Measurements from ENCODE around the gene JADE1. TPM values are rescaled to one million over a fixed set of nuclear protein-coding genes. Genes with fewer than 3 reads are reported as not detected.

Gene JADE1
- total and polyA plus RNA-seq, 8 donors: 21.9 to 92.1 (median 35.3) TPM

- TF ChIP-seq, protein P1, sequence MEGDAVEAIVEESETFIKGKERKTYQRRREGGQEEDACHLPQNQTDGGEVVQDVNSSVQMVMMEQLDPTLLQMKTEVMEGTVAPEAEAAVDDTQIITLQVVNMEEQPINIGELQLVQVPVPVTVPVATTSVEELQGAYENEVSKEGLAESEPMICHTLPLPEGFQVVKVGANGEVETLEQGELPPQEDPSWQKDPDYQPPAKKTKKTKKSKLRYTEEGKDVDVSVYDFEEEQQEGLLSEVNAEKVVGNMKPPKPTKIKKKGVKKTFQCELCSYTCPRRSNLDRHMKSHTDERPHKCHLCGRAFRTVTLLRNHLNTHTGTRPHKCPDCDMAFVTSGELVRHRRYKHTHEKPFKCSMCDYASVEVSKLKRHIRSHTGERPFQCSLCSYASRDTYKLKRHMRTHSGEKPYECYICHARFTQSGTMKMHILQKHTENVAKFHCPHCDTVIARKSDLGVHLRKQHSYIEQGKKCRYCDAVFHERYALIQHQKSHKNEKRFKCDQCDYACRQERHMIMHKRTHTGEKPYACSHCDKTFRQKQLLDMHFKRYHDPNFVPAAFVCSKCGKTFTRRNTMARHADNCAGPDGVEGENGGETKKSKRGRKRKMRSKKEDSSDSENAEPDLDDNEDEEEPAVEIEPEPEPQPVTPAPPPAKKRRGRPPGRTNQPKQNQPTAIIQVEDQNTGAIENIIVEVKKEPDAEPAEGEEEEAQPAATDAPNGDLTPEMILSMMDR (IDR thresholded peaks at IDR 0.05): no peak
- H3K4me1 ChIP-seq: peaks cover 36 to 46% (median 39%) of the 10 kb centered on the region in 3 donors
- H3K9me3 ChIP-seq: no peaks in the 10 kb centered on the region
- no peaks in the 10 kb centered on the region for H3K27me3 ChIP-seq
- H3K36me3 ChIP-seq: peaks cover 0 to 14% (median 0%) of the 10 kb centered on the region in 3 donors
- no peak overlapping the region for H3K4me3 ChIP-seq
- intact Hi-C loops (cut with DNase I): no loop called here
- FAIRE-seq: no peak
- peak overlapping the region in 3 of 4 donors; percentile 9 to 37 (median 17) for H3K27ac ChIP-seq
- no peak for DNase-seq
- WGBS, 2 donors: 5 to 6% methylated on average over 5 of the region's 5 CpGs
- ATAC-seq: peak; percentile 13 to 49 (median 44)
Measured at GRCh38 chr4:128830906-128831503, 21.5 kb downstream of the JADE1 start.

DNA sequence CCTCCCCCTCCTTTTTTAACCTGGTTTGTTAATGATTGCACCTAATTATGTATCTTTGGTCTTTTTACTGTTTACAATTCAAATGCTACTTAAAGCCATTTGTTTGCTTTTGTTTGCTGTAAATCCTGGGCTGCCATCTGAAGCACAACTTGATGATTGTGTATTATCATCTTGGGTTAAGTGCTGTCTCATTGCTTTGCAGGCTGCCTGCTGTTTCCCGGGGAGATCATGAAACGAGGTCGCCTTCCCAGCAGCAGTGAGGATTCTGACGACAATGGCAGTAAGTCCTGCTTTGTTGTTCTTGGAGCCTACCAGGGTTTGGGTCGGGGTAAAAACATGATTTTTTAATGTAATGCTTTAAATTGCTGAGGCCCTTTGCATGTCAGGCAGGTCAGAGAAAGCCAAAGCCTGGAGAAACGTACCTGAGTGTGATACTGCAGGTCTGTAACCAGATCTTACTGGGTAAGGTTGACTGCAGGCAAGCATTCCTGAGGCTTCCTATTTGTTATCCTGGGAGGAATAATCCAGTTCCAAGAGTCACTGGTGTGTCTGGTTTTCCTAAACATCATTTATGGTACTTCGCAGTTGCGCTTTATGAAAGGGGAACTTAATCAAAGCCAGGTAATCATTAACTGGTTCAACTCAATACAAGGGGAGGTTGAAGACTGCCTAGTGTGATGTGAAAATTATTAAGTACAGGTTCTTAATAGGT is 22.2 kb downstream of the JADE1 start:
- peaks cover 37 to 51% (median 42%) of the 10 kb centered on the region in 3 donors for H3K4me1 ChIP-seq
- intact Hi-C loops (cut with DNase I): no loop called here
- no peak overlapping the region for H3K4me3 ChIP-seq
- FAIRE-seq: no peak
- TF ChIP-seq, protein P1 (IDR thresholded peaks at IDR 0.05): no peak
- H3K27me3 ChIP-seq: no peaks in the 10 kb centered on the region
- 13 to 17% methylated on average over 8 of the region's 8 CpGs for WGBS, 2 donors
- ATAC-seq: peak in 3 of 4 donors; percentile 33 to 64 (median 48)
- H3K27ac ChIP-seq: peak overlapping the region in 2 of 4 donors; percentile 9 to 37
- H3K9me3 ChIP-seq: no peaks in the 10 kb centered on the region
- no peak for DNase-seq
- H3K36me3 ChIP-seq: peaks cover 0 to 14% (median 0%) of the 10 kb centered on the region in 3 donors

DNA sequence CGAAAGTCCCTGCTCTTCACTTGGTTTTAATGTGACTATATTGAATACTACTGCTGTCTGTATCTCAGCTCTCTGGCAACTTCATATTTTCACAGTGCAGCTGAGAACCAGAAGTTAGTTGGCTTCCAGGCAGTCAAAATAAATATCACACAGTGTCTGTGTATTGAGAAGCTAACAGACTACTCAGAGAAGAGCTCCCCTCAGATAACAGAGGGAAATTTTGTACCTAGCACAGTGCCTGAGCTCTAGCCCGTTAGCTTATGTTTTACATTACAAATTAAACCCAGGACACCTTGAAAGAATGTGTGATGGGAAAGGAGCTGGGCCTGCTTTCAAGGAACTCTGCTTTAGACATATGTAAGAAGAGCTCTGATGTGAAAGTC is 22.7 kb downstream of the JADE1 start:
- no peaks in the 10 kb centered on the region for H3K27me3 ChIP-seq
- ATAC-seq (no peak), DNase-seq (no peak), FAIRE-seq (no peak)
- no peaks in the 10 kb centered on the region for H3K9me3 ChIP-seq
- TF ChIP-seq, protein P1 (IDR thresholded peaks at IDR 0.05): no peak
- H3K4me1 ChIP-seq: peaks cover 37 to 52% (median 48%) of the 10 kb centered on the region in 3 donors
- intact Hi-C loops (cut with DNase I): no loop called here
- H3K27ac ChIP-seq: peak overlapping the region in 2 of 4 donors; percentile 9 to 37
- H3K4me3 ChIP-seq: no peak overlapping the region
- H3K36me3 ChIP-seq: peaks cover 0 to 14% (median 0%) of the 10 kb centered on the region in 3 donors
- WGBS, 2 donors: 21 to 24% methylated on average over 2 of the region's 2 CpGs

- intact Hi-C loops (cut with DNase I): no loop called here
- Histone ChIP-seq H3K36me3 (peaks cover 0 to 14% (median 0%) of the 10 kb centered on the region in 3 donors), H3K9me3 (no peaks in the 10 kb centered on the region), H3K27ac (peak overlapping the region in 3 of 4 donors; percentile 14 to 37 (median 28)), H3K4me1 (peaks cover 32 to 65% (median 39%) of the 10 kb centered on the region in 3 donors), H3K4me3 (no peak overlapping the region), H3K27me3 (no peaks in the 10 kb centered on the region)
- TF ChIP-seq, protein P1 (IDR thresholded peaks at IDR 0.05): no peak
- ATAC-seq (peak; percentile 79 to 91 (median 86)), DNase-seq (peak; percentile 66 to 88 (median 80)), FAIRE-seq (no peak)
- 26 to 33% methylated on average over 8 of the region's 8 CpGs for WGBS, 2 donors
Measured at GRCh38 chr4:128835498-128836222, 26.2 kb downstream of the JADE1 start.

Measured in pancreas (tissue), 10 donors.